LNCAP (cell line): ENCODE measurements around the gene CYTH2.

Experiments used
- TF ChIP-seq, protein P1 (sequence below): fragments of 450-650 bp; IDR thresholded peaks from 2 replicates; pipeline ENCODE4 v1.5.1; 2017; ENCODE audit warnings: mild to moderate bottlenecking

Gene CYTH2

DNA sequence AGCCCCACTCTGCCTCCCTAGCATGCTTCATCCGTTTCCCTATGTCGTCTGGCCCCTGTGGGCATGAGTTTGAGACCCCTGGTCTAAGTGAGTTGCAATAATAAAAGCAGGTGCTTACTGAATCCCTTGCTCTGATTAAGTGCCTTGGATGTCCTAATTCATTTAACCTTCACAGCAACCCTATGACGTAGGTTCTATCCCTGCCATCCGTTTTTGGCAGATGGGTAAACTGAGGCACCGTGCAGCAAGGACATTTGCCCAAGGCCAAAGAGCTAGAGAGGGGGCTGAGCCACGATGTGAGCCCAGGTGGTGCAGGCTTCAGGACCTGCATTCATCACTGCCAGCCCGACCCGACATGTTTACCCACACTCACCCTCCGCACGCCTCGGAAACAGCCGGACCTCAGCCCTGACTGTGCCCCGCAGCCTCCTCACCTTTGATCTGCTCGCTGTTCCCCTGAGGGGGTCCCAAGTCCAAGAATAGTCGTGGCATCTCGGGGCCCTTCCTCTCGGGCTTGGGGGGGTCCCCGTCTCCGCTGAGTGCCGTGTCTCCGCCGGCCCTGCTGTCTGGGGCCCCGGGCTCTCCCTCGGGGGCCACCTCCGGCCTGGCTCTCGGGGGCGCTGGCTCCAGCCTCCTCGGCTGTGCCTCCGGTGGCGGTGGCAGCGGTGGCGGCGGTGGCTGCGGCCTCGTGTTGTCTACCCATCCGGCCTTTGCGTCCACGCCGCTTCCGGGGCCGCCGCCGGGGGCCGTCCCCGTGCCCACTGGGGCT lies 28.0 kb downstream of the CYTH2 start:
- TF ChIP-seq, protein P1, sequence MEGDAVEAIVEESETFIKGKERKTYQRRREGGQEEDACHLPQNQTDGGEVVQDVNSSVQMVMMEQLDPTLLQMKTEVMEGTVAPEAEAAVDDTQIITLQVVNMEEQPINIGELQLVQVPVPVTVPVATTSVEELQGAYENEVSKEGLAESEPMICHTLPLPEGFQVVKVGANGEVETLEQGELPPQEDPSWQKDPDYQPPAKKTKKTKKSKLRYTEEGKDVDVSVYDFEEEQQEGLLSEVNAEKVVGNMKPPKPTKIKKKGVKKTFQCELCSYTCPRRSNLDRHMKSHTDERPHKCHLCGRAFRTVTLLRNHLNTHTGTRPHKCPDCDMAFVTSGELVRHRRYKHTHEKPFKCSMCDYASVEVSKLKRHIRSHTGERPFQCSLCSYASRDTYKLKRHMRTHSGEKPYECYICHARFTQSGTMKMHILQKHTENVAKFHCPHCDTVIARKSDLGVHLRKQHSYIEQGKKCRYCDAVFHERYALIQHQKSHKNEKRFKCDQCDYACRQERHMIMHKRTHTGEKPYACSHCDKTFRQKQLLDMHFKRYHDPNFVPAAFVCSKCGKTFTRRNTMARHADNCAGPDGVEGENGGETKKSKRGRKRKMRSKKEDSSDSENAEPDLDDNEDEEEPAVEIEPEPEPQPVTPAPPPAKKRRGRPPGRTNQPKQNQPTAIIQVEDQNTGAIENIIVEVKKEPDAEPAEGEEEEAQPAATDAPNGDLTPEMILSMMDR: no peak

DNA sequence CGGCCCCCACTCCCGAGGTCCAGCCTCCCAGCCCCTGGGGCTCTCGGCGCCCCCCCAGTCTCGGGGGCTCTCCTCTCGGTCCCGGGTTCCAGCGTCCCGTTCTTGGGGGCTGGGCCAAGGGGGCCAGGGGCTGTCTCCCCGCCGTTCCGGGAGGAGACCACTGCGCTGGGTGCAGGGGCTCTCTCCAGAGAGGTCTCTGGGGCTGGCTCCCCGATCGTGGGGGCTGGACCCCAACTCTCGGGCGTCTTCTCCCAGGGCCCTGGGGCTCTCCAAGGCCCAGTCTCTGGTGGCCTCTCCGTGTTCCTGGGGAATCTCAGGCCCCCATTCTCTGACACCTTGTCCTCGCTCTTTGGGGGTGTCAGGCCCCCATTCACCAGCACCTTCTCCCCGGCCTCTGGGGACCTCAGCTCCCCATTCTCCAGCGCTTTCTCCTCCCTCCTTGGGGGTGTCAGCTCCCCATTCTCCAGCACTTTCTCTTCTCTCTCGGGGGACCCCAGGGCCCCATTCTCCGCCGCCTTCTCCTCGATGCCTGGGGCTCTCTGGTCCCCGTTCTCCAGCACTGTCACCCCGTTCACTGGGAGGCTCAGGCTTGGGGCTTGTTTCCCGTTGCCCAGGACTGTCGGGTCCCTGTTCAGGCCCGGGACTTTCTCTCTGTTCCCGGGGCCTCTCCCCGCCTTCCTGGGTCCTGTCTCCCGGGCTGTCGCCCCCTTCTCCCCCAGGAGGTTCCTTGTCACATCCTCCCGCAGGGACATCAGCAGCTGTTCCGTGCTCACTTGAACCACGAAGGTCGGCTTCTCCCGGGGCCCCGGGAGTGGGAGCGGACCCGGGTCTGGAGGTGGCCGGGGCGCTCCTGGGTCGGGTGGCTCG lies 28.8 kb downstream of the CYTH2 start:
- TF ChIP-seq, protein P1: no peak

DNA sequence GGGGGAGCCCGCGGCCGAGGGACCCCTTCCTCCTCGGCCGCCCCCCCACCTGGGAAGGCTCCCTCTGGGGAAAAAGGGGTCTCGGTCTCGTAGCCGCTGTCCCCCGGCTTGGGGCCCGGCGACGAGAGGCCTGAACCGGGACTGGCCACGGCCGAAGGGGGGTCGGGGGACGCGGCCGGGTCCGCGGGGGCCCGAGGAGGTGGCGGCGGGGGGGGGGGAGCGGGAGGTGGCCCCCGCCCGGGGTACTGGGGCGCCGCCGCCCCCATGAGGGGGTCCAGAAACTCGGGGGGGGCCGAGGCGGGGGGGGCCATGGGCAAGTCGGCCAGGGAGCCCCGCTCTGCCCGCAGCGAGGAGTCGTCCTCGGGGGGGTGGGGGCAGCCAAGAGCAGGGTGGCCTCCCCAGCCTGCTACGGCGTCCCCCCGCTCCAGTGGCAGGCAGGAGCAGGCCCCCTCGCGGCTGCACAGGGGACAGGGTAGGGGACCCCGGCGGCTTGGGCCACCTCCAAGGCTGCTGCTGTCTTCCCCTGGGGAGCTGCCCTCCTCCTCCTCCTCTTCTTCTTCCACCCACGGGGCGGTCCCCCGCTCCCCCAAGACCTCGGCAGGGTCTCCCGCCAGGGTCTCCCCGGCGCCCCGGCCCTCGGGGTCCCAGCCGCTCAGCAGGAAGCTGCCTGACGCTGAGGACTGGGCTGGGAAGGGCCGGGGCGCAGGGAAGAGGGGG lies 29.6 kb downstream of the CYTH2 start:
- TF ChIP-seq, protein P1: no peak

DNA sequence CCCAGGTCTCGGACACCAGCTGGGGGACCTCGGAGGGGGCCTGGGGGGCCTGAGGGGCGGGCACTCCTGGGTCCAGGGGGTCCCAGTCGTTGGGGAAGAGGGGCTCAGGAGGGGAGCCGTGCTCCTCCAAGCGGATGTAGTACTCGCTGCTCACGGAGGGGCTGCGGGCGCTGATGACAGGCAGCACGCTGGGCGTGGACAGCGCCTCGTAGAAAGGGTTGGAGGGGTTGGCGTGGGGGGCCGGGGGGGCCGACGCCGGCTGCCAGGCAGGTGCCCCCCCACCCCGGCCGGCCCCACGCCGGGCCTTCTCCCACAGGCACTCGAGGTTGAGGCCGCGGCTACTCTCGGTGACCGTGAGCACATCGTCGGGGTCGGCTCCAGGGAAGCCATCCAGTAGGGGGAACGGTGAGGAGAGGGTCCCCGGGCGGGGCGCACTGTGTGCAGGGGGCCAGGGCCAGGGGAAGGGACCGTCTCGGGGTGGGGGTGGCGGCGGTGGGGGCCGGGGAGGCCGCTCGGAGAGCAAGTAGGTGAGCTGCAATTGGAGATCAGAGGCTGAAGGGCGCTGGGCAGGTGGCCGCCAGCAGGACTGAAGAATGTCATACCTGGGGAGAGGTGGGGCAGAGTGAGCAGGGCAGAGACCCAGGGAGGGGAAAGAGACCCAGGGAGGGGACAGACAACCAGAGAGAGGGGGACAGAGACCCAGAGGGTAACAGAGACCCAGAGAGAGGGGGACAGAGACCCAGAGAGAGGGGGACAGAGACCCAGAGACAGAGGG lies 30.3 kb downstream of the CYTH2 start:
- TF ChIP-seq, protein P1: no peak

DNA sequence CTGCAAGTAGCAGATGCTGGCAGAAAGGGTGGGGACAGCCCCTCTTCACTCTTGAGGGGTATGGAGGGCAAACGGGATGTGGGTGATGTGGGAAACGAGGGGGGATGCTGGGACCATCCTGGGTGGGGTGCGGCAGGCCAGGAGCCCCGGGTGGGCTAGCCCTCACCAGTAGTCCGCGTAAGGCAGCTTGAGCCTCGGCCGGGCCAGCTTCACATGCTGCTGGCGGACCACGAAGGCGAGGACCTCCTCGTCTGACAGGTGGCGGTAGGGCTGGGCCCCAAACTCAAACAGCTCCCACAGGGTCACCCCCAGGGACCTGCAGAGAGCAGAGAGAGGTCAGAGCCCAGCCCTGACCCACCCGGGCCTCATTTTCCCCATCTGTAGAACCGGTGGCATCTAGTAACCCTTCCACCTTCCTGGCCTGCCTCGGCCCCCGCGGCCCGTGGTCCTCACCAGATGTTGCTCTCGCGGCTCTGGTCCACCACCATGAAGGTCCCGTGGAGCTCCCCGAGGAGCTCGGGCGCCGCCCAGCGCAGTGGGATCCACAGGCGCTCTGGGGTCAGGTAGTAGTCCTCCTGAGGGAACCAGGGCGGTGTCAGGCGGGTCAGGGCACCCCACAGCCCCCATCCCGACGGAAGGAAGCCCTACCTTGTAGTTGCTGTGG lies 31.8 kb downstream of the CYTH2 start:
- TF ChIP-seq, protein P1: no peak

DNA sequence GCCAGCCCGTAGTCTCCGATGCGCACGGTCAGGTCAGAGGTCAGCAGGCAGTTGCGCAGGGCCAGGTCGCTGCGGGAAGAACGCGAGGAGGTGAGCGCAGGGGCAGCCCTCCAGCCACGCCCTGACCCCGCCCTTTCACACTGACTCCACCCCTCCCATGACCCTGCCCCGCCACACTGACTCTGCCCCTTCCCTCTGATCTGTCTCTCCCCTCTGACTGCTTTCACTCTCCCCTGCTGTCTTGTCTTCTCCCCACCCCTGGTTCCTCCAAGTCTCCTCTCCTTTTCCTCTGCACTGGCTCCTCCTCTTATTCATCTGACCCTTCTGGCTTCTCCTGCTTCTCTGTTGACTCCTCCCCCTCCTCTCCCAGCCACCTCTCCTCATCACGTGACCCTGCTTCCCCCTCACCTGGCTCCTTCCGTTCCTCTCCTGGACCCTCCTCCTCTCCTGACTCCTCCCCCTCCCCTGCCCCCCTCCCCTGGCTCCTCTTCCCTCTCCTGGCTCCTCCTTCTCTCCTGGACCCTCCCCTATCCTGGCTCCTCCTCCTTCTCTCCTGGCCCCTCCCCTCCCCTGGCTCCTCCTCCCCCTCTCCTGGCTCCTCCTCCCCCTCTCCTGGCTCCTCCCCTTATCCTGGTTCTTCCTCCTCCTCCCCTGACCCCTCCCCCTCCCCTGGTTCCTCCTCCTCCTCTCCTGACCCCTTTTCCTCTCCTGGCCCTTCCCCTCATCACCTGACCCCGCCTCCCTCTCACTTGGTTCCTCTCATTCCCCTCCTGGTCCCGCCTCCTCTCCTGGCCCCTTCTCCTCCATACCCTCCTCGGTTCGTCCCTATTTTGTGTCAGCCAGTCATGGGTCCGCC lies 32.6 kb downstream of the CYTH2 start:
- TF ChIP-seq, protein P1: no peak
